Body of pancreas (tissue), 4 donors: ENCODE data around the gene CST9.

ENCODE experiments used
- POLR2A ChIP-seq, 3 donors: fragments of 450-650 bp; IDR thresholded peaks; one replicate each; pipeline ENCODE4 v1.6.1; 2016; ENCODE audit warnings: antibody characterized with exemption in 3 of 3, mild to moderate bottlenecking in 2 of 3
- TF ChIP-seq, protein P1 (sequence below), 7 experiments: fragments of 450-650 bp in 4 of 7; fragments of 200-600 bp in 3 of 7; sonication (generic) in 3 of 7; IDR thresholded peaks; one replicate each; pipeline ENCODE4 v1.5.1; 2016 to 2019; ENCODE audit warnings: antibody characterized with exemption in 7 of 7

DNA sequence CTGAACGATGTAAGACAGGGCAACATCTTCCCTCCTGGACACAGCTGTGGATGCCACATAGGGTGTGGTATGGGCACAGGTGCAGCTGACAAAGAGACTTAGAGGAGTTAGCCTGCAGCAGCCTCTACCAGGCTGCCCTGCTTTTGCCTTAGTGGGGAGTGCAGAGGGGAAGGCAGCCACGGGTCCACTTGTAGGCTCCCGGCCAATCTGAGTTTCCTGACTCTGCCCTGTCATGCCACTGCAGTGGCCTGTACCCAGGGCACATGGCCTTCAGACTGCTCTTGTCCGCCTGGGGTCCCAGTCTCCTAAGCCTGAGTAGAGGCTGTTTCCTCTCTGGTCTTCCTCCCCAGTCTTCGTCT is 20.3 kb downstream of the CST9 start:
- TF ChIP-seq, protein P1, sequence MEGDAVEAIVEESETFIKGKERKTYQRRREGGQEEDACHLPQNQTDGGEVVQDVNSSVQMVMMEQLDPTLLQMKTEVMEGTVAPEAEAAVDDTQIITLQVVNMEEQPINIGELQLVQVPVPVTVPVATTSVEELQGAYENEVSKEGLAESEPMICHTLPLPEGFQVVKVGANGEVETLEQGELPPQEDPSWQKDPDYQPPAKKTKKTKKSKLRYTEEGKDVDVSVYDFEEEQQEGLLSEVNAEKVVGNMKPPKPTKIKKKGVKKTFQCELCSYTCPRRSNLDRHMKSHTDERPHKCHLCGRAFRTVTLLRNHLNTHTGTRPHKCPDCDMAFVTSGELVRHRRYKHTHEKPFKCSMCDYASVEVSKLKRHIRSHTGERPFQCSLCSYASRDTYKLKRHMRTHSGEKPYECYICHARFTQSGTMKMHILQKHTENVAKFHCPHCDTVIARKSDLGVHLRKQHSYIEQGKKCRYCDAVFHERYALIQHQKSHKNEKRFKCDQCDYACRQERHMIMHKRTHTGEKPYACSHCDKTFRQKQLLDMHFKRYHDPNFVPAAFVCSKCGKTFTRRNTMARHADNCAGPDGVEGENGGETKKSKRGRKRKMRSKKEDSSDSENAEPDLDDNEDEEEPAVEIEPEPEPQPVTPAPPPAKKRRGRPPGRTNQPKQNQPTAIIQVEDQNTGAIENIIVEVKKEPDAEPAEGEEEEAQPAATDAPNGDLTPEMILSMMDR (IDR thresholded peaks at IDR 0.05): no peak
- no peak for TF ChIP-seq POLR2A (IDR thresholded peaks at IDR 0.05)
